HG03175 (cell line): ENCODE measurements around the gene MYZAP.

Experiments
- ATAC-seq: cut with Tn5 transposase; IDR thresholded peaks from one replicate; pipeline ENCODE4 v1.9.1; 2021; ENCODE audit warnings: mild to moderate bottlenecking, moderate library complexity; ENCODE audit not compliant: unreplicated experiment

MYZAP gene

GRCh38 chr15:57655809-57656208, 64.1 kb downstream of the MYZAP start:
- ATAC-seq: no peak

DNA sequence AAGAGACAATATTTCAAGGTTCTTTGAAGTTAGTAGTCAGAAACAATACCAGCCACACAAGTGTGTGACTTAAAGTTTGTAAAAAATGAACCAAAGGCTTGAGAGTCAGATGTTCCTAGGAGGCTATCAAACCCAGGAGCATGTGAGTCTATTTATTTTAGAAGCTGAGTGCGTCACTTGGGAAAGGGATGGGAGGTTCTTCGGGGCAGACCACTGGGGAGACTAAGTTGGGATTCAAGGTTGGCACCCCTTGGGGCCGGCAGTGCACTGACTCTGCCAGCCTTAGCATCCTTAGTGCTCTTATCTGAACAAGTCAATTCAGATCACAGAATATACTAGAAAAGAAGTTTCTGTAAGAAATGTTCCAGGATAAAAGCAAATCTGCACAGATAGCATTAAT, 64.7 kb downstream of the MYZAP start:
- no peak for ATAC-seq

- no peak for ATAC-seq
Observed at GRCh38 chr15:57657619-57658018, 65.9 kb downstream of the MYZAP start.

DNA sequence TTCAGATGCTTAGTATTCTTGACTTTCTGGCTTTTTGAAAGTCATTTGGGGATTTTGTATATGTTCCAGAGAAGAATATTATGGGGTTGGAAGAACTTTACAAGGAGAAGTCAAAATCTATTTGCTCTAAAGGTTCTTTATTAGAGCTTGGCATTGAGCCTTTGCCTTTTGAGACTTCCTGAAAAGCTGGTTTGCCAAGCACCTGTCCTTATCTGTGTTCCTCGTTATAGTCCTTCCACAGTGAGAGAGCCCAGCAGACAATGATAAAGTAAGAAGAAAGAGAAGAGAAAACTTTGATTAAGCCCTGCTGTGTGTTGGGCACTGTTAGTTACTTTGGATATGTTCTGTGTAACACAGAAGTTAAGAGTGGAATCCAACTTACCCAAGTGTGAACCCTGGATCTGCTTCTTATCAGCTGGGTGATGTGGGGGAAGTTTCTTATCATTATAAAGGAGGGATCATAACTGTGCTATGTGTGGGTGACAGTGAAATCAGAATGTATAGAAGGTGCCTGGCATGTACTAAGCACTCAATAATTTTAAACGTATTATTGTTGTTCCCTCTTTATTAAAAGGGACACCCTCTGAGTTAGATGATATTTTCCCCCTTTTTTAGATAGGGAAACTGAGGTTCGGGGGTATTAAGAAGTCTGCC, 70.5 kb downstream of the MYZAP start:
- ATAC-seq: no peak

DNA sequence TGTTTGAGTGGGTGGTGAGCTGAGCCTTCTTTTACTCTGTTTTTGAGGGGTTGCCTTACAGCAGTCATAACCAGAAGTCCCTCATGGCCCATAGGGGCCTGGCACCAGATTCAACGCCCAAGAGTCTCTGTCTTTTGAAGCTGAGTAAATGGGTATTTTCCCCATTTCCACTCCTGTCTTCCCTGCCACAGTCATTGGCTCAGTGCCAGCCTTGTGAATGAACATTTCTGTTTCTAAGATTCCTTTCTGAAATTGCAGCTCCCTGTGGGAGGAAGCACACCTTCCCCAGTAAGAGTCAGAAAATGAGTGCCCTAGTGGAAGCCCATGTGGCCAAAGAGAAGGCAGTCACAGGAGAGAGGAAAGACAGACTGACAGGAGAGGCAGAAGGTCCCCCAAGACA, 71.1 kb downstream of the MYZAP start:
- no peak for ATAC-seq

DNA sequence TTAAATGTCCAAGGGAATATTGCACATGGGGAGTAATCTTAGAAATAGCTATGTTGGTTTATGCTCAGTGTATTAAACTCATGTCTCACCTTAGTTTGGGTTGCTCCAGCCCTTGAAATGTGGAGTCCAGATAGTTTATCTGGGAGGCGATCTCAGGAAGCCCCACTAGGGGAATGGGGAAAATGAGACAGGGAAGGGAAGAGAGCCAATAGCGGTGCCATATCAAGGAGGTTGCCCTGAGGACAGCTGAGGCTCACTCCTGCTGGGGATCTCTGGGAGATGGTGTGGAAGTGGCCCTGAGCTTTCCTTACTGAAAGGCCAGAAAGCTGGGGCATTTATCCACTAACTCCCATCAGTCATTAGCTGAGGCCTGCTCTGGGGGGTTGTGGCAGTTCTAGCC, 71.6 kb downstream of the MYZAP start:
- no peak for ATAC-seq

GRCh38 chr15:57665194-57665593, 73.5 kb downstream of the MYZAP start:
- ATAC-seq: no peak

DNA sequence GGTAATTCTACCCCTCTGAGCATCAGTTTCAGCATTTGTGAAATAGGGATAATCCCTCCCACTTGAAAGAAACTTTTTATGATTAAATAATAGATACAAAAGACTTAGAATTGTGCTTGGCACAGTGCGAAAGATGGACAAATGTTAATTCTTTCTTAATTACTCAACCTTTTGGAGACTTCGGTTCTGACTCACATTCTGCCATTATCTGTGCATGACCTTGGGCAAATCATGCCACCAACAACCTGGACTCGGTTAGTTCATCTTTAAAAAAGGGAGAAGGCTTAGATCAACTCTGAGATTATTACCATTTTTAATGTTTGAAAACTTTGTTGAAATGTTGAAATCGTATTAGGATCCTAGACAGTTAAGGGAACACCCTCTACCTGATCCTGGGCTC, 74.2 kb downstream of the MYZAP start:
- no peak for ATAC-seq

DNA sequence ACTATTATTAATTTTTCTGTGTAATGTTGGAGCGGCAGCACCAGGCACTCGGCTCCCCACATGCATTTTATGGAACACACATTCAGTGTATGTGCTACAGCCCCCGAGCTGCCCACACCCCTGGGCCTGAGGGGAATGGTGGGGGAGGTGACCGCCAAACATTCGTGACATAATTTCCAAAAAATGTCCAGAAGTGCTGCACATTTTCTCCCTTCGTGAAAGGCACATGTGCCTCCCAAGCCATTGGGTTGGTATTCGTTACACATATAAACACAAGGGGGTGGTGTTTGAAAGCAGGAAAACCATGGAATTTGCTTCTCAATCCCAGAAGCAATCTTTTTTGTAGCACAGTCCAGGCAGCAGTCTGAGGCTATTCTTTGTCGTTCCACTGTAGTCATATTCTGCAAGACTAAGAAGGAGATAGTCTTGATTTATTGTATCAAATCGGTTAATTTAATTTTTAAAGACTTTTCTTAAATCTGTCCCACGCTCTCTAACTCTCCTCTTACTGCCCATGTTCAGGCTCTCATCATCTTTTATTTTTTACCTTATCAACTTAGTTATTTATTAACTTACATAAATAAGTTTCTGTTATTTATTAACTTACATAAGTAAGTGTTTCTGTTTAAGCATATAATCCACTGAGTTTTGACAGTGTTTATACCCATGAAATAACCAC, 75.6 kb downstream of the MYZAP start:
- ATAC-seq: no peak

GRCh38 chr15:57668016-57668415, 76.3 kb downstream of the MYZAP start:
- no peak for ATAC-seq

DNA sequence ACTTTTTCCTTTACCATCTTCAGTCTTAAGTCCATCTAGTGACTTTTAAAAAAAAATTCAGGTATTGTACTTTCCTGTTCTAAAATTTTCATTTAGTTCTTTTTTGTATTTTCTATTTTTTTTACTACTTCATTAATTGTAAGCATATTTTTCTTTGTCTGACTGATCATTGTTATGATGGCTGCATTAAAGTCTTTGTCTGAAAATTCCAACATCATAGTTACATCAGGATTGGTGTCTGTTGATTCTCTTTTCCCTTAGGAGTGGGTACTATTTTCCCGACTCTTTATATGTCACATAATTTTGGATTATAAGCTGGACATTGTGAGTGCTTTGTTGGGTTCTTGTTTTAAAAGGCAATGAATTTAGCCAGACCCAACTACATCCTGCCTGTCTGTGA, 79.9 kb downstream of the MYZAP start:
- no peak for ATAC-seq

DNA sequence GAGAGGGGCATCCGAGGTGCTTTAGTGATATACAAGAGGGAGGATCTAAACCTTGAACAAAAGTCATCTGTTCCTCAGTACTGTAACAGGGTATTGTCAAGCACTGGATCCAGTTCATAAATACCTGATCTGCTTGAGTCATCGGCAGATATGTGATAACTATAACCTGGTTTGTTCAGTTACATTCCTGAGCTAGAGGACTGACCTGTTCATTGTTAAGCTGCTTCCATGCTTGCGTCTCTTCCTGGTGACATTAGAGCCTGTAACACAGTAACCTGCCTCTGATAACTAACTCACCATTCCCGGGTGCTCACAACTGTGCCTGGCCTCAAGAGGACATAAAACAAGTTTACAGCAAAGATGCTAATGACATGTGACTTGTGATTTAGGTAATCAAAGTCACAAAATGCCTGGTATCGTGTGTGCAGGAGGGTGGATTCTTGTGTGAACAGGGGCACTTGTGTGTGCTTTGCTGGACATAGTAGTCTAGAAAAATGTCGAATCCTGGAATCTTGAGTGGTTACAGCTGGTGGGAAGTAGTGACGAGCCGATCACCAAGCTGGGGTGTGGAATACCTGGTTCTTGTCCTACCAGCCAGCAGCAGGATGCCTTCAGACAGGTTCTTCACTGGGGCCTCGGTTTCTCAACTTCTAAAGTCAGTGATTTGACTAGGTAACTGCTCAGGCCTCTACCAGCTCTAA, 83.9 kb downstream of the MYZAP start:
- ATAC-seq: no peak

GRCh38 chr15:57676585-57676984, 84.9 kb downstream of the MYZAP start:
- no peak for ATAC-seq

DNA sequence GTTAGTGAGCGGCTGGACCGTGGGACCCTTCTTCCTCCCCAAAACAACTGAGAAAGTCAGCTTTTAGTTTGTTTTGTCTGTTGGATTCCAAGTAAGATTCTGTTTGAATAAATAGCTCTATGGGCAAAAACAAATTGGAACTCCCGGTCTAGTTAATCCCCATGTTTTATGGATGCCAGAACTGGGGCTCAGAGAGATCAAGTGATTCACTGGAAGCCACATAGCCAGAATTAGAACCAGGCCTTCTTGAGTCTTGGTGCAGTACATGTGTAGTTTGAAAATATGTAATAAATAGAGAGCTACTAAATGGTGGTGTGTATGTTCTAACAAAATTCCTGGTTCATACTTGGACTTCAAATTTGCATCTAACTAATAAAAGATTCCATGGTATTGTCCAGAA, 85.5 kb downstream of the MYZAP start:
- ATAC-seq: no peak

GRCh38 chr15:57680021-57680420, 88.3 kb downstream of the MYZAP start:
- ATAC-seq: no peak

GRCh38 chr15:57681011-57681410, 89.3 kb downstream of the MYZAP start:
- no peak for ATAC-seq

DNA sequence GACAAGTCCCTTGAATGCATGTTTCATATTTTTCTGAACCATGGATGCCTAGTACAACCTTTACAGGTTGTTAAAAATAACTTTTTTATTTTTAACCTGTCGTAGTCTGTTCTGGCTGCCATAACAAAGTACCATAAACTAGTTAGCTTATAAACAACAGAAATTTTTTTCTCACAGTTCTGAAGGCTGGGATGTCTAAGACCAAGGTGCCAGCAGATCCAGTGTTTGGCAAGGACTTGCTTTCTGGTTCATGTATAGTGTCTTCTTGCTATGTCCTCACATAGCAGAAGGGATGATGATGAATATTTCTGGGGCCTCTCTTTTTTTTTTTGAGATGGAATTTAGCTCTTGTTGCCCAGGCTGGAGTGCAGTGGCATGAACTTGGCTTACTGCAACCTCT, 91.8 kb downstream of the MYZAP start:
- ATAC-seq: no peak

DNA sequence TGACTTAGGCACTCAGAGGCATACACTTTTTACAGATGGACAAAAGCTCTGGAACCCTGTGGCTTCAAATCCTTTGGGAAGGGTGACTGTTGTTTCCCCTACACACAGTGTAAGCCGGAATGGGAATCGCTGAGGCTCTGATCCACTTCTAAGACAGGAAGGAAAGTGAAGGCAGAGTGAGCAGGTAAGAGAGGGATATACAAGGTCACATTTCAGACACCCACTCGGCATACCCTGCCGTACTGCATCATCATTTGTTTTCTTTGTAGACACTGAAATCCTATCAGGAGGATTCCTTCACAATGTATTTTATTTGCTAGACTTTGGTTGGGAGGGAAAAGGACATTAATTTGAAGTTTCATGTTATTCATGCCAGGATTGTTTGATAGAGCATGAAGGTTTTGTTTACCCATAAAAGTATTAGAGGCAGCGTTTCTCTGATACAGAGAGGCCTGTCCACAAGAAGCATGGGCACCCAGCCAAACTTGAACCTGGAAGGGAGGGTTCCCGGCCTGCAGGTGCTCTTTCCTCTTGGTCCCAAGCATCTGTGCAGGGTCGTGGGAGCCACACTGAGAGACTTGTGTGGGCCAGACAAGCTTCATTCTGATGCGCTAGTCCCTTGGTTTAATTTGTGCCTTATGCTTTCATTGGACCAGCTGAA, 92.9 kb downstream of the MYZAP start:
- no peak for ATAC-seq

DNA sequence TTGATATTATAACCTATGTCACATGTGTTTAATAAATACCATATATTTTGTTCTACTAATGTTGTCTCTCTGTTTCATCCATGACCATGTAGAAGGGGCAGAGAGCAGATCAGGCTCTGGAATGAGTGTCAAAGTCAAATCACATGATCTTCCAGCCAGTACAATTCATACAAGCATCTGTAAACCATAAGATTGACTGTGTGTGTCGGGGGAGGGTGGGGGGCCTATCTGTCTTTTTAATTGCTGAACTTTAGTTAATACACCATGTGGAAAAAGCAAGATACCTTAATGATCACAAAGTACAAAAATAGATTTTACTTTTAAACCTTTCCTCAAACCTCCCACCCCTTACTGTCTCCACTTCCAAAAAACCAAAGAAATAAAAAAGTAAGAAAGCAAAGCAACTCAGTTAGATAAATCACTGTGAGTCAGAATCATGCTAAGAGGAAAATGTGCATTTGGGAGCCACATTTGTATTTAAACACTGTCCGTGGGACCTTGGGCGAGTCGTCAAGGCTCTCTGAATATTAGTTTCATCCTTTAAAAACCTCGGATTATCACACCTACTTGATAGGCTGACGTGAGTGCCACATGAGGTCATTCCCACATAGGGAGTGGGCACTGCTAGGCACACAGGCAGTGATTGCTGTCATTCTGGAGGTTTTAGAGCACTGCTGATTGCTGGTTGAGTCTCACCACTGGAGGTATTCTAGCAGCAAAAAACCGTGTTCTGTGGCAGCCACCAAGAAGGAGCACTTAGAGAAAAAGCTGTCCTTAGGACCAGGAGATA, 93.8 kb downstream of the MYZAP start:
- no peak for ATAC-seq

DNA sequence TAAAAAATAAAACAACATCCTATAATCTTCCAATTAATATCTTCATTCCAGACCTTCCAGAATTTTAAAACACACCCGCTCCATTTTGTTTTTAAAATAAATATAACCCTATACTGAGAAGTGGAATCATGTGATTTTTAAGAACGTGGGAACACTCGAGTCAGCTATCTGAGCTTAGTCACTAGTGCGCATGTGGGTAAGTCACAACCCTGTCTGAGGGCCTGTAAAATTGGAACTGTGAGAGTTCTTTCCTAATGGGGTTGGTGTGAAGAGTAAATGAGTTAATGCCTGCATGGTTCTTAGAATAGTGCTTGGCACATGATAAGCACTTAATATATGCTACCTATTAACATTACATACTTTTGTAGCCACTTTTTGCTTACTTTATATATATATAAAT, 95.0 kb downstream of the MYZAP start:
- no peak for ATAC-seq

DNA sequence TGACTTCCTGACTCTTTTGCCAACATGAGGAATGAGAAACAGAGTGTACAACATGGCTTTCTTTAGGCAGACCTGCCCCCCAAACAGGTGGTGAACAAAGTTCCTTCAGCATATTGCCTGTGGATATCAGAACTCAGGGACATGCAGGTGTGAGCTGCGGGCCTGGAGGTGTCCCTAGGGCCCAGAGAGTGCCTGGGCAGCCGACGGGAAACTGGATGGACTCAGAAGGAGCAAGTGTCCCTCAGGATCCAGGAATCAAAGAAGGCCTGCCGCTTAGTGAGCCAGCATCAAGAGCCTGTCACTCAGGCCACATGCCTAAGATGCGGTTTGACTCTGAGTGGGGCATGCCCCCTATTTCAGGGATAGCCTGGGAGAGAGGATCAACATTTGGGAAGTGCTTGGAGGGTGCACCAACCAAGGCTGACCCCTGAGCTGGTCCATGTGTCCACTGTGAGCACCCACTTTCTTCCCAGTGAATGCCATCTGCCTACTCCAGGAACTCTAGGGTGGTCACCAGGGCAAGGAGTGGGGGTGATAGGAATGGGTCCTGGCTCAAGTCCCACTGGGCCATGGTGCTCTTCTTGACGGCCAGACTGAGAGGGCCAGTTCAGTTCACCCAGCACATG, 98.8 kb downstream of the MYZAP start:
- no peak for ATAC-seq
